IMR-90 (cell line): ENCODE results near the gene ADAM12. TPM values are rescaled to one million over a fixed set of nuclear protein-coding genes. Genes with fewer than 3 reads are reported as not detected.

Source experiments
- ATAC-seq: fragments of 200-7000 bp; cut with Tn5 transposase; 2 replicates; pipeline ENCODE4 v1.9.1; 2020; ENCODE audit warnings: low read depth, mild to moderate bottlenecking, moderate library complexity
- BruUV-seq: library from RNA; stranded (reverse); fragments of 400-500 nt; replicated peaks from 2 replicates; lab custom pipeline; 2021; lab: Mats Ljungman, UMichigan
- CTCF ChIA-PET: fragments of 300-600 bp; formaldehyde crosslinking; extraction: SDS; loops from one replicate; lab custom pipeline; 2021; ENCODE audit warnings: antibody characterized with exemption; lab: Yijun Ruan, JAX
- POLR2A ChIA-PET: fragments of 300-600 bp; sonication (Branson Sonifier 250); formaldehyde crosslinking; loops from one replicate; lab custom pipeline; 2022; ENCODE audit warnings: antibody characterized with exemption; ENCODE audit not compliant: unreplicated experiment; lab: Charles Lee
- DNase-seq: peaks from one replicate; pipeline ENCODE4 v3.0.0; 2013
- H2AFZ ChIP-seq: replicated peaks from 2 replicates; pipeline ENCODE3; 2013; ENCODE audit warnings: low read length, mild to moderate bottlenecking; ENCODE audit not compliant: poor library complexity
- H2AK5ac ChIP-seq: 2 replicates; pipeline ENCODE4 v1.6.1; 2013; ENCODE audit warnings: low read depth, low read length, inconsistent platforms
- H2AK9ac ChIP-seq: replicated peaks from 2 replicates; pipeline ENCODE3; 2013; ENCODE audit warnings: mild to moderate bottlenecking, low read depth, low read length, moderate library complexity; ENCODE audit not compliant: poor library complexity
- H2BK120ac ChIP-seq: 2 replicates; pipeline ENCODE4 v1.6.1; 2013; ENCODE audit warnings: low read depth, low read length, inconsistent platforms
- H2BK15ac ChIP-seq: 3 replicates; pipeline ENCODE4 v1.6.1; 2013; ENCODE audit warnings: low read depth, low read length, inconsistent platforms
- H2BK20ac ChIP-seq: 2 replicates; pipeline ENCODE4 v1.6.1; 2013; ENCODE audit warnings: low read depth, mild to moderate bottlenecking, inconsistent platforms, low read length, moderate library complexity
- H2BK5ac ChIP-seq: 2 replicates; pipeline ENCODE4 v1.6.1; 2013; ENCODE audit warnings: mild to moderate bottlenecking, low read depth, low read length, inconsistent platforms; ENCODE audit not compliant: poor library complexity, severe bottlenecking
- H3K14ac ChIP-seq: replicated peaks from 2 replicates; pipeline ENCODE4 v1.6.1; 2013; ENCODE audit warnings: low read depth, low read length, inconsistent platforms
- H3K18ac ChIP-seq: 2 replicates; pipeline ENCODE4 v1.6.1; 2013; ENCODE audit warnings: low read depth, low read length, control low read depth
- H3K23ac ChIP-seq: 2 replicates; pipeline ENCODE4 v1.6.1; 2013; ENCODE audit warnings: low read depth, low read length, inconsistent platforms
- H3K27ac ChIP-seq: 2 replicates; pipeline ENCODE4 v1.5.1; 2013; ENCODE audit warnings: mild to moderate bottlenecking, control low read depth, low read length; ENCODE audit not compliant: insufficient read depth
- H3K27me3 ChIP-seq: 2 replicates; pipeline ENCODE4 v1.6.1; 2013; ENCODE audit warnings: low read length; ENCODE audit not compliant: control insufficient read depth, insufficient read depth
- H3K36me3 ChIP-seq: 2 replicates; pipeline ENCODE4 v1.6.1; 2013; ENCODE audit warnings: low read length, mixed read lengths; ENCODE audit not compliant: control insufficient read depth, insufficient read depth
- H3K4ac ChIP-seq: 2 replicates; pipeline ENCODE4 v1.6.1; 2013; ENCODE audit warnings: low read depth, low read length, inconsistent platforms
- H3K4me1 ChIP-seq: 2 replicates; pipeline ENCODE4 v1.6.1; 2013; ENCODE audit warnings: low read length, mixed read lengths; ENCODE audit not compliant: control insufficient read depth, insufficient read depth
- H3K4me2 ChIP-seq: 2 replicates; pipeline ENCODE4 v1.6.1; 2013; ENCODE audit warnings: low read depth, mild to moderate bottlenecking, control low read depth, low read length, moderate library complexity
- H3K4me3 ChIP-seq: 2 replicates; pipeline ENCODE4 v1.5.1; 2013; ENCODE audit warnings: low read depth, mild to moderate bottlenecking, control low read depth, low read length, moderate library complexity; ENCODE audit not compliant: insufficient read depth
- H3K56ac ChIP-seq: 2 replicates; pipeline ENCODE4 v1.6.1; 2013; ENCODE audit warnings: low read length, inconsistent platforms; ENCODE audit not compliant: insufficient read depth; ENCODE audit errors: extremely low read depth
- H3K79me1 ChIP-seq, 2 experiments: 2 replicates each; pipeline ENCODE4 v1.6.1; 2013; ENCODE audit warnings: low read length in 2 of 2, inconsistent platforms in 1 of 2, low read depth in 1 of 2
- H3K9ac ChIP-seq: 2 replicates; pipeline ENCODE4 v1.6.1; 2013; ENCODE audit warnings: low read depth, low read length, control low read depth
- H3K9me1 ChIP-seq: 2 replicates; pipeline ENCODE4 v1.6.1; 2013; ENCODE audit warnings: low read length, inconsistent platforms; ENCODE audit not compliant: insufficient read depth
- H3K9me3 ChIP-seq: 2 replicates; pipeline ENCODE4 v1.6.1; 2013; ENCODE audit warnings: low read length; ENCODE audit not compliant: control insufficient read depth, insufficient read depth
- H4K20me1 ChIP-seq: 2 replicates; pipeline ENCODE4 v1.6.1; 2013; ENCODE audit warnings: low read length, inconsistent platforms; ENCODE audit not compliant: insufficient read depth
- H4K5ac ChIP-seq: 2 replicates; pipeline ENCODE4 v1.6.1; 2013; ENCODE audit warnings: mild to moderate bottlenecking, low read depth, low read length, control low read depth
- H4K8ac ChIP-seq, 2 experiments: 2 replicates each; pipeline ENCODE4 v1.6.1; 2013; ENCODE audit warnings: low read depth in 2 of 2, low read length in 2 of 2, control low read depth in 1 of 2, inconsistent platforms in 1 of 2
- H4K91ac ChIP-seq: 2 replicates; pipeline ENCODE4 v1.6.1; 2013; ENCODE audit warnings: low read depth, low read length, inconsistent platforms; ENCODE audit not compliant: insufficient read depth
- CHD1 ChIP-seq: IDR thresholded peaks from 2 replicates; pipeline ENCODE4 v1.6.1; 2012; ENCODE audit warnings: low read depth, low read length, improper control_type of control experiment
- FOS ChIP-seq: fragments of 150-350 bp; IDR thresholded peaks from 2 replicates; pipeline ENCODE4 v1.6.1; 2016; ENCODE audit warnings: low read depth, low read length
- MAFK ChIP-seq: IDR thresholded peaks from 2 replicates; pipeline ENCODE4 v1.6.1; 2012; ENCODE audit warnings: low read depth, low read length, improper control_type of control experiment
- RAD21 ChIP-seq: IDR thresholded peaks from 2 replicates; pipeline ENCODE4 v1.6.1; 2012; ENCODE audit warnings: low read length, improper control_type of control experiment
- SMC3 ChIP-seq: fragments of 150-350 bp; IDR thresholded peaks from 2 replicates; pipeline ENCODE4 v1.6.1; 2016; ENCODE audit warnings: low read depth, mild to moderate bottlenecking, antibody characterized with exemption, low read length, moderate library complexity
- whole genome bisulfite sequencing, 2 experiments: methylation state at CpG; one replicate each; pipeline versions ENCODE4 v1.1.5 to v1.1.7; 2013; ENCODE audit warnings: missing lambda C conversion rate in 2 of 2; ENCODE audit not compliant: insufficient read length in 1 of 2; ENCODE audit errors: extremely low coverage in 2 of 2; 5-methylcytosine and 5-hydroxymethylcytosine counted together
- dilution Hi-C: fragments of 300-500 bp; cut with HindIII; formaldehyde crosslinking; loops from one replicate; pipeline ENCODE4 v1.14.3; 2018; ENCODE audit warnings: low sequenced_read_pairs; ENCODE audit not compliant: unreplicated experiment
- in situ Hi-C: fragments of 300-500 bp; cut with MboI; formaldehyde crosslinking; loops from 3 replicates; pipeline ENCODE4 v1.14.3; 2019; ENCODE audit warnings: low sequenced_read_pairs, inconsistent platforms, mixed read lengths
- intact Hi-C: fragments of 100-400 bp; cut with micrococcal nuclease; formaldehyde crosslinking; loops from 2 replicates; pipeline ENCODE4 v1.10.0; 2022
- polyA plus RNA-seq, 3 experiments: library from polyadenylated mRNA; depleted of rRNA; stranded (reverse); fragments of >200 nt; gene quantifications; 2 replicates each; pipeline ENCODE4 v1.2.3, GENCODE V29; 2012; ENCODE audit warnings: low replicate concordance in 1 of 3
- total RNA-seq: library from RNA; depleted of rRNA; stranded (reverse); fragments of >200 nt; gene quantifications from 2 replicates; pipeline ENCODE4 v1.2.3, GENCODE V29; 2012

The ADAM12 gene
- total and polyA plus RNA-seq, 2 of the 4 experiments (the other 2 are of a cell fraction) = 9.6 to 10.2 TPM

GRCh38 chr10:125995726-125996304 lies 392.5 kb downstream of the ADAM12 start:
- Histone ChIP-seq H2AFZ (no peak overlapping the region), H2BK120ac (no peak overlapping the region), H3K9ac (no peak overlapping the region), H3K36me3 (no peaks in the 10 kb centered on the region; the same call in 1 of the 2 replicates), H2AK9ac (no peak overlapping the region), H2AK5ac (no peak overlapping the region), H2BK5ac (no peak overlapping the region), H3K9me3 (0 out of 2 replicates have a peak, but pooled peaks cover 2% of the 10 kb centered on the region), H3K27ac (no peak overlapping the region), H2BK20ac (no peak overlapping the region), H3K56ac (no peak overlapping the region), H3K14ac (no peak overlapping the region), H2BK15ac (no peak overlapping the region), H3K4me2 (no peak overlapping the region), H3K4me3 (no peak overlapping the region), H4K8ac (no peak overlapping the region), H3K4ac (no peak overlapping the region), H3K23ac (no peak overlapping the region), H3K4me1 (no peaks in the 10 kb centered on the region), H3K9me1 (no peaks in the 10 kb centered on the region), H4K5ac (no peak overlapping the region), H3K18ac (no peak overlapping the region), H4K20me1 (no peaks in the 10 kb centered on the region), H3K27me3 (peaks cover 38% of the 10 kb centered on the region), H4K91ac (no peak overlapping the region), H3K79me1 (no peaks in the 10 kb centered on the region)
- ChIA-PET CTCF (interaction anchor here (0.9 to 1.1 kb wide), 2 partner anchors 9 to 15 kb away, joined by 3 read pairs; no protein-coding TSS in a partner anchor), POLR2A (no interaction called here)
- no CpG with 5 or more reads among the region's 9 CpGs for WGBS, 2 experiments
- intact Hi-C loops = no loop called here
- DNase-seq (no peak), ATAC-seq (no peak)
- TF ChIP-seq RAD21 (no peak), CHD1 (no peak), FOS (no peak), MAFK (no peak), SMC3 (no peak)
- BruUV-seq = no TSS peak
- dilution Hi-C loops = no loop called here
- in situ Hi-C loops = no loop called here
